A673 (cell line): ENCODE results near the gene SHC3. TPM values are rescaled to one million over a fixed set of nuclear protein-coding genes. Genes with fewer than 3 reads are reported as not detected.

Source experiments
- BruUV-seq: library from RNA; stranded (reverse); fragments of 400-500 nt; replicated peaks from 2 replicates; lab custom pipeline; 2021; lab: Mats Ljungman, UMichigan
- CTCF ChIA-PET: fragments of 300-600 bp; sonication (Branson Sonifier 250); formaldehyde crosslinking; loops from one replicate; lab custom pipeline; 2022; ENCODE audit warnings: antibody characterized with exemption; lab: Charles Lee
- POLR2A ChIA-PET: fragments of 300-600 bp; sonication (Branson Sonifier 250); formaldehyde crosslinking; loops from one replicate; lab custom pipeline; 2022; ENCODE audit warnings: antibody characterized with exemption; ENCODE audit not compliant: low non-redundant PET; lab: Charles Lee
- DNase-seq: peaks from one replicate; pipeline ENCODE4 v3.0.0-alpha.2; 2015; ENCODE audit warnings: low spot score
- H3K27ac ChIP-seq: fragments of 200-600 bp; sonication (generic); 2 replicates; pipeline ENCODE4 v1.5.1; 2016; ENCODE audit warnings: mixed run types, low read depth, mild to moderate bottlenecking, mixed read lengths, antibody characterized with exemption, low read length; ENCODE audit not compliant: poor library complexity, severe bottlenecking
- H3K27me3 ChIP-seq: fragments of 200-600 bp; sonication (generic); replicated peaks from 2 replicates; pipeline ENCODE4 v1.6.1; 2017; ENCODE audit warnings: mixed run types, low read depth, mild to moderate bottlenecking, mixed read lengths, antibody characterized with exemption, low read length; ENCODE audit not compliant: insufficient read depth, poor library complexity
- H3K36me3 ChIP-seq: fragments of 200-600 bp; sonication (generic); 2 replicates; pipeline ENCODE4 v1.6.1; 2016; ENCODE audit warnings: mixed run types, mild to moderate bottlenecking, mixed read lengths, antibody characterized with exemption, low read length; ENCODE audit not compliant: insufficient read depth, poor library complexity, severe bottlenecking
- H3K4me1 ChIP-seq: fragments of 200-600 bp; sonication (generic); 2 replicates; pipeline ENCODE4 v1.6.1; 2017; ENCODE audit warnings: mixed run types, mild to moderate bottlenecking, mixed read lengths, antibody characterized with exemption, low read length; ENCODE audit not compliant: insufficient read depth, poor library complexity, severe bottlenecking
- H3K4me3 ChIP-seq: fragments of 200-600 bp; sonication (generic); 2 replicates; pipeline ENCODE4 v1.5.1; 2016; ENCODE audit warnings: low read depth, mixed run types, mild to moderate bottlenecking, mixed read lengths, low read length; ENCODE audit not compliant: poor library complexity, severe bottlenecking
- H3K9me3 ChIP-seq: fragments of 200-600 bp; sonication (generic); 2 replicates; pipeline ENCODE4 v1.6.1; 2016; ENCODE audit warnings: mixed run types, low read depth, mild to moderate bottlenecking, mixed read lengths, antibody characterized with exemption, low read length; ENCODE audit not compliant: poor library complexity, severe bottlenecking
- EZH2 ChIP-seq: fragments of 200-600 bp; sonication (generic); IDR thresholded peaks from 2 replicates; pipeline ENCODE4 v1.6.1; 2017; ENCODE audit warnings: borderline replicate concordance, low read depth, mild to moderate bottlenecking, mixed read lengths, antibody characterized with exemption, low read length; ENCODE audit not compliant: poor library complexity, severe bottlenecking
- intact Hi-C: fragments of 100-400 bp; cut with micrococcal nuclease; formaldehyde crosslinking; loops from one replicate; pipeline ENCODE4 v1.10.0; 2022; ENCODE audit not compliant: unreplicated experiment
- total RNA-seq: library from RNA; stranded (reverse); gene quantifications from 2 replicates; pipeline ENCODE4 v1.2.3, GENCODE V29; 2021
- TF ChIP-seq, protein P1 (sequence below): fragments of 300-800, 200-600 bp; sonication (generic); conservative IDR thresholded peaks from 2 replicates; pipeline ENCODE4 v1.5.1; 2017; ENCODE audit warnings: low read depth, mild to moderate bottlenecking, antibody characterized with exemption, low read length, moderate library complexity, mixed read lengths

The SHC3 gene
- total RNA-seq, 1 experiment from 2014 or later: 6.6 TPM

DNA sequence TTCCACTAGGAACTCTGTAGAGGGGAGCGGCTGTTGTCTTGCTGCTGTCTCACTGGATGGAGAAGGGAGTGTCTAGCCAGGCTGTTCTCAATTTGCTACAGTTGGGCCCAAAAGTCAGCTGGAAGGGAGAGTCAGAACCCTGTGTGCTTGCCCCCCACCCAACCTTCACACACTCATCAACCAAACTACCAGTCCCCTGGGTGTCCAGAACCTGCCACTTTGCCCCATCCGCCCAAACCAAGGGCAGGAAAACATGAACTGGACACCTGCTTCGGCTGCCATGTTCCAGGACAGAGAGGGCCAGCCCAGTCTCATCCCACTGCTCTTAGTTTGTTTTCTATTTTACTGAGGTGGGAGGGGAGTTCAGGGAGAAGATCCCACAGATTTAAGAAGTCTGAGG lies 105.2 kb downstream of the SHC3 start:
- Histone ChIP-seq H3K27me3 (no peaks in the 10 kb centered on the region), H3K4me1 (no peaks in the 10 kb centered on the region), H3K36me3 (no peaks in the 10 kb centered on the region), H3K9me3 (no peaks in the 10 kb centered on the region), H3K27ac (no peak overlapping the region), H3K4me3 (no peak overlapping the region)
- intact Hi-C loops: loop anchor here (10.0 kb wide), 1 partner anchor 59 kb away; no protein-coding TSS in a partner anchor
- CTCF ChIA-PET: no interaction called here
- BruUV-seq: no TSS peak
- TF ChIP-seq EZH2: no peak
- TF ChIP-seq, protein P1, sequence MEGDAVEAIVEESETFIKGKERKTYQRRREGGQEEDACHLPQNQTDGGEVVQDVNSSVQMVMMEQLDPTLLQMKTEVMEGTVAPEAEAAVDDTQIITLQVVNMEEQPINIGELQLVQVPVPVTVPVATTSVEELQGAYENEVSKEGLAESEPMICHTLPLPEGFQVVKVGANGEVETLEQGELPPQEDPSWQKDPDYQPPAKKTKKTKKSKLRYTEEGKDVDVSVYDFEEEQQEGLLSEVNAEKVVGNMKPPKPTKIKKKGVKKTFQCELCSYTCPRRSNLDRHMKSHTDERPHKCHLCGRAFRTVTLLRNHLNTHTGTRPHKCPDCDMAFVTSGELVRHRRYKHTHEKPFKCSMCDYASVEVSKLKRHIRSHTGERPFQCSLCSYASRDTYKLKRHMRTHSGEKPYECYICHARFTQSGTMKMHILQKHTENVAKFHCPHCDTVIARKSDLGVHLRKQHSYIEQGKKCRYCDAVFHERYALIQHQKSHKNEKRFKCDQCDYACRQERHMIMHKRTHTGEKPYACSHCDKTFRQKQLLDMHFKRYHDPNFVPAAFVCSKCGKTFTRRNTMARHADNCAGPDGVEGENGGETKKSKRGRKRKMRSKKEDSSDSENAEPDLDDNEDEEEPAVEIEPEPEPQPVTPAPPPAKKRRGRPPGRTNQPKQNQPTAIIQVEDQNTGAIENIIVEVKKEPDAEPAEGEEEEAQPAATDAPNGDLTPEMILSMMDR: no peak
- POLR2A ChIA-PET: no interaction called here
- DNase-seq: no peak

DNA sequence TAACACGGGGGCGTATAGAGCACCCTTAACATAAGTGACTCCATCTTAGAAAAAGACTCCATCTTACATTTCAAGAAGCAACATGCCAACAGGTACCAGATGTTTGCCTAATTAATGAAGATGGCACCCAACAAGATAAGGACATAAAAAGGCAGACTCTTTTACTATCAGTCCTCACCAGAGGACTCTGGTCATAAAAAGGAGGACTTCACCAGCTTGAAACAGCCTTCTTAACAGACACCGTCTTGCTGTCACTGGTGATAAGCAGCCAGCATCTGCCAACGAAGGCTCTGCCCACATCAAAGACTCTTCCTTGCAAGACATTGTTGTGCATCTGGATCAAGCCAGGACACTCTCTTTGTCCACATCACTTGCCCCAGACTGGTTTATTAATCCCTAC lies 107.0 kb downstream of the SHC3 start:
- Histone ChIP-seq H3K4me1 (no peaks in the 10 kb centered on the region), H3K4me3 (no peak overlapping the region), H3K9me3 (no peaks in the 10 kb centered on the region), H3K27ac (no peak overlapping the region), H3K36me3 (no peaks in the 10 kb centered on the region), H3K27me3 (no peaks in the 10 kb centered on the region)
- intact Hi-C loops: loop anchor here (10.0 kb wide), 1 partner anchor 57 kb away; no protein-coding TSS in a partner anchor
- TF ChIP-seq, protein P1: no peak
- TF ChIP-seq EZH2: no peak
- no TSS peak for BruUV-seq
- CTCF ChIA-PET: no interaction called here
- no peak for DNase-seq
- POLR2A ChIA-PET: no interaction called here

DNA sequence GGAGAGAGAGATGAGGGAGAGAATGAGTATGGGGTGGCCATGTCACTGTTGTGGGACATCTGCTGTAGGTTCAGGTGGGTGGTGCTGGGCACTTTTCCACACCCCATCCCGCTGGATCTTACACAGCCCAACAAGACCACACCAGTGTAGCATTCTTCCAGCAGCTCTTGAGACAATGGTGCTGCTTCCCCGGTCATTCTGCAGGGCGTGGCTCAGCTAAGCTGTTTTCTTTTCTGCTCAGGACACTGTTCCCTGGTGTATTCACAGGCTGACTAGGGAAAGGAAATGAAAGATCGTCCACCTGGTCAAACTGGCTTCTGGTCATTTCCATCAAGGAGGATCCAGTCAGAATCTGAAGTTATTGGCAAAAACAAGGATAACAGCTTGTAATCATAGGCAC lies 111.8 kb downstream of the SHC3 start:
- H3K9me3 ChIP-seq: no peaks in the 10 kb centered on the region
- no TSS peak for BruUV-seq
- H3K27me3 ChIP-seq: no peaks in the 10 kb centered on the region
- no peak for DNase-seq
- intact Hi-C loops: no loop called here
- H3K4me1 ChIP-seq: no peaks in the 10 kb centered on the region
- POLR2A ChIA-PET: no interaction called here
- CTCF ChIA-PET: no interaction called here
- TF ChIP-seq, protein P1: no peak
- TF ChIP-seq EZH2: no peak
- H3K4me3 ChIP-seq: no peak overlapping the region
- H3K27ac ChIP-seq: no peak overlapping the region
- no peaks in the 10 kb centered on the region for H3K36me3 ChIP-seq
